ENCODE results near the gene UTF1. TPM values are rescaled to one million over a fixed set of nuclear protein-coding genes. Genes with fewer than 3 reads are reported as not detected.

UTF1 gene
- total and polyA plus RNA-seq, 9 donors = 0.06 to 9.3 (median 2.5) TPM; not detected in 2

- Histone ChIP-seq H3K4me1 (ENCODE audit: insufficient read depth) (no peaks in the 10 kb centered on the region), H3K27me3 (no peaks in the 10 kb centered on the region), H3K9me3 (no peaks in the 10 kb centered on the region), H3K4me3 (no peak overlapping the region), H3K36me3 (no peaks in the 10 kb centered on the region), H3K27ac (no peak overlapping the region)
- intact Hi-C loops (cut with DNase I) = no loop called here
- peak in 2 of 5 donors; percentile 28 to 33 for DNase-seq
- TF ChIP-seq CTCF (IDR thresholded peaks at IDR 0.05) (no peak), EP300 (IDR thresholded peaks at IDR 0.05) (no peak), POLR2A (IDR thresholded peaks at IDR 0.05) (no peak)
- WGBS, 3 donors = 69 to 84% (median 83%) methylated on average over 13 to 23 of the region's 23 CpGs
Measured at GRCh38 chr10:133195611-133196010, 34.4 kb upstream of the UTF1 start.

GRCh38 chr10:133196221-133196915 is 33.6 kb upstream of the UTF1 start:
- Histone ChIP-seq H3K27me3 (no peaks in the 10 kb centered on the region), H3K9me3 (no peaks in the 10 kb centered on the region), H3K27ac (no peak overlapping the region), H3K4me3 (no peak overlapping the region), H3K36me3 (no peaks in the 10 kb centered on the region), H3K4me1 (ENCODE audit: insufficient read depth) (no peaks in the 10 kb centered on the region)
- WGBS, 3 donors = 72 to 85% (median 81%) methylated on average over 22 to 24 of the region's 24 CpGs
- peak in 1 of 5 donors; percentile 27 for DNase-seq
- intact Hi-C loops (cut with DNase I) = no loop called here
- no peak for TF ChIP-seq POLR2A (IDR thresholded peaks at IDR 0.05)
- no peak for TF ChIP-seq EP300 (IDR thresholded peaks at IDR 0.05)
- no peak for TF ChIP-seq CTCF (IDR thresholded peaks at IDR 0.05)

GRCh38 chr10:133196936-133197758 is 32.9 kb upstream of the UTF1 start:
- Histone ChIP-seq H3K27ac (no peak overlapping the region), H3K4me1 (ENCODE audit: insufficient read depth) (no peaks in the 10 kb centered on the region), H3K4me3 (no peak overlapping the region), H3K27me3 (no peaks in the 10 kb centered on the region), H3K9me3 (no peaks in the 10 kb centered on the region), H3K36me3 (no peaks in the 10 kb centered on the region)
- intact Hi-C loops (cut with DNase I) = no loop called here
- WGBS, 3 donors = 87 to 90% (median 88%) methylated on average over 40 of the region's 40 CpGs
- DNase-seq = peak in 1 of 5 donors; percentile 27
- TF ChIP-seq POLR2A (IDR thresholded peaks at IDR 0.05) = no peak
- TF ChIP-seq CTCF (IDR thresholded peaks at IDR 0.05) = no peak
- no peak for TF ChIP-seq EP300 (IDR thresholded peaks at IDR 0.05)

GRCh38 chr10:133197786-133198185 is 32.2 kb upstream of the UTF1 start:
- Histone ChIP-seq H3K36me3 (no peaks in the 10 kb centered on the region), H3K9me3 (no peaks in the 10 kb centered on the region), H3K4me3 (no peak overlapping the region), H3K27me3 (no peaks in the 10 kb centered on the region), H3K27ac (no peak overlapping the region), H3K4me1 (ENCODE audit: insufficient read depth) (no peaks in the 10 kb centered on the region)
- 88 to 91% (median 90%) methylated on average over 9 of the region's 9 CpGs for WGBS, 3 donors
- DNase-seq = peak in 1 of 5 donors; percentile 21
- intact Hi-C loops (cut with DNase I) = no loop called here
- no peak for TF ChIP-seq CTCF (IDR thresholded peaks at IDR 0.05)
- no peak for TF ChIP-seq POLR2A (IDR thresholded peaks at IDR 0.05)
- no peak for TF ChIP-seq EP300 (IDR thresholded peaks at IDR 0.05)
